ENCODE results near the gene CFI. TPM values are rescaled to one million over a fixed set of nuclear protein-coding genes. Genes with fewer than 3 reads are reported as not detected.

Gene CFI
- total RNA-seq, 4 donors from 2014 or later: 1.1 to 6.0 (median 2.8) TPM

DNA sequence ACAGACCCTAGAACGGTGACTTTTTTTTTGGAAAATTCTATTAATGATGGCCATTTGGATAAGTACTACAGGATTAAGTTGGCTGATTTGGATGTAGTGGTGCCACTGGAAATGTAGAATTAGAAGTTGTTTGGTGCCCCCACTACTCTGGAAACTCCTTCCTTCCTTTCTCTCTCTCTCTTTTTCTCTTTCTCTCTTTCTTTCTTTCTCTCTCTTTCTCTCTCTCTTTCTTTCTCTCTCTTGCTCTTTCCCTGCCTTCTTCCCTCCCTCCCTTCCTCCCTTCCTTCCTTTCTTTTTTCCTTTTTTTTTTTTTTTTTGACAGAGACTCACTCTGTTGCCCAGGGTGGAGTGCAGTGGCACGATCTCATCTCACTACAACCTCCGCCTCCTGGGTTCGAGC is 16.5 kb upstream of the CFI start:
- DNase-seq (ENCODE audit: low spot score in 2 of 2): no peak
- 90 to 96% methylated on average over 4 of the region's 4 CpGs for WGBS, 2 donors
- H3K4me3 ChIP-seq (ENCODE audit: low read depth, poor library complexity, severe bottlenecking): no peak overlapping the region
- TF ChIP-seq POLR2A (IDR thresholded peaks at IDR 0.05): no peak
- TF ChIP-seq, protein P1, sequence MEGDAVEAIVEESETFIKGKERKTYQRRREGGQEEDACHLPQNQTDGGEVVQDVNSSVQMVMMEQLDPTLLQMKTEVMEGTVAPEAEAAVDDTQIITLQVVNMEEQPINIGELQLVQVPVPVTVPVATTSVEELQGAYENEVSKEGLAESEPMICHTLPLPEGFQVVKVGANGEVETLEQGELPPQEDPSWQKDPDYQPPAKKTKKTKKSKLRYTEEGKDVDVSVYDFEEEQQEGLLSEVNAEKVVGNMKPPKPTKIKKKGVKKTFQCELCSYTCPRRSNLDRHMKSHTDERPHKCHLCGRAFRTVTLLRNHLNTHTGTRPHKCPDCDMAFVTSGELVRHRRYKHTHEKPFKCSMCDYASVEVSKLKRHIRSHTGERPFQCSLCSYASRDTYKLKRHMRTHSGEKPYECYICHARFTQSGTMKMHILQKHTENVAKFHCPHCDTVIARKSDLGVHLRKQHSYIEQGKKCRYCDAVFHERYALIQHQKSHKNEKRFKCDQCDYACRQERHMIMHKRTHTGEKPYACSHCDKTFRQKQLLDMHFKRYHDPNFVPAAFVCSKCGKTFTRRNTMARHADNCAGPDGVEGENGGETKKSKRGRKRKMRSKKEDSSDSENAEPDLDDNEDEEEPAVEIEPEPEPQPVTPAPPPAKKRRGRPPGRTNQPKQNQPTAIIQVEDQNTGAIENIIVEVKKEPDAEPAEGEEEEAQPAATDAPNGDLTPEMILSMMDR (IDR thresholded peaks at IDR 0.05): no peak
- intact Hi-C loops (cut with DNase I; ENCODE audit: low total_unique reads): loop anchor here (10.0 kb wide), 1 partner anchor 383 kb away; the partner anchor contains the start of gene SEC24B

DNA sequence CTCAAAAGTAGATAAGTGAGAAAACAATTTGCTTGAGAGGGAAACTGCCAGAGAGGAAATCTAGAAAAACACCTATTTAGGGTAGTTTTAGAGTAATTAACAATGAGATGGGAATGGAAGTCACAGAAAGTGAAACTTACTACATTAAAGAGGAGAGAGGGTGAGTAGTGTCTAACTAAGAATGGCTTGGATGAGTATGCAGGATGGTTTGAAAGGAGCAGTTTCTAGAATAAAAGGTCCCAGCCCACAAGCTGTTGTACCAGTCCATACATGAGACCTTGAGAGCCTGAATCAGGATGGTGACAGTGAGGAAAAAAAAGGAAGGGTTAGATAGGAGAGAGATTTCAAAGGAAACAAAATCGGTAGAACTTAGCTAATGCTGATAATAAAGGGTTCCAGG is 15.1 kb upstream of the CFI start:
- 57 to 59% methylated on average over 1 of the region's 1 CpG for WGBS, 2 donors
- no peak overlapping the region for H3K4me3 ChIP-seq (ENCODE audit: low read depth, poor library complexity, severe bottlenecking)
- TF ChIP-seq POLR2A (IDR thresholded peaks at IDR 0.05): no peak
- TF ChIP-seq, protein P1 (IDR thresholded peaks at IDR 0.05): no peak
- no peak for DNase-seq (ENCODE audit: low spot score in 2 of 2)
- intact Hi-C loops (cut with DNase I; ENCODE audit: low total_unique reads): loop anchor here (10.0 kb wide), 1 partner anchor 382 kb away; the partner anchor contains the start of gene SEC24B

DNA sequence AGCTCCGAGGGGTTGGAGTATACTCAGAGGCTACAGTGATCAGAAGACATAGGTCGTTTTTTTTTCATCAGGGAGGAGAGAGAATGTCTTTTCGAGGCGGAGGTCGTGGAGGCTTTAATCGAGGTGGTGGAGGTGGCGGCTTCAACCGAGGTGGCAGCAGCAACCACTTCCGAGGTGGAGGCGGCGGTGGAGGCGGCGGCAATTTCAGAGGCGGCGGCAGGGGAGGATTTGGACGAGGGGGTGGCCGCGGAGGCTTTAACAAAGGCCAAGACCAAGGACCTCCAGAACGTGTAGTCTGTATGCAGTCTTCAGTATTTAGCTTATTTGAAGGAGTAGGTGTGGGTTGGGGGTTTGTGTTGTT is 14.3 kb upstream of the CFI start:
- intact Hi-C loops (cut with DNase I; ENCODE audit: low total_unique reads): loop anchor here (10.0 kb wide), 1 partner anchor 381 kb away; the partner anchor contains the start of gene SEC24B
- 0% methylated on average over 19 of the region's 19 CpGs for WGBS, 2 donors
- peak in 1 of 2 donors; percentile 83 for DNase-seq (ENCODE audit: low spot score in 2 of 2)
- no peak for TF ChIP-seq POLR2A (IDR thresholded peaks at IDR 0.05)
- TF ChIP-seq, protein P1 (IDR thresholded peaks at IDR 0.05): no peak
- H3K4me3 ChIP-seq (ENCODE audit: low read depth, poor library complexity, severe bottlenecking): peak overlapping the region; percentile 63

DNA sequence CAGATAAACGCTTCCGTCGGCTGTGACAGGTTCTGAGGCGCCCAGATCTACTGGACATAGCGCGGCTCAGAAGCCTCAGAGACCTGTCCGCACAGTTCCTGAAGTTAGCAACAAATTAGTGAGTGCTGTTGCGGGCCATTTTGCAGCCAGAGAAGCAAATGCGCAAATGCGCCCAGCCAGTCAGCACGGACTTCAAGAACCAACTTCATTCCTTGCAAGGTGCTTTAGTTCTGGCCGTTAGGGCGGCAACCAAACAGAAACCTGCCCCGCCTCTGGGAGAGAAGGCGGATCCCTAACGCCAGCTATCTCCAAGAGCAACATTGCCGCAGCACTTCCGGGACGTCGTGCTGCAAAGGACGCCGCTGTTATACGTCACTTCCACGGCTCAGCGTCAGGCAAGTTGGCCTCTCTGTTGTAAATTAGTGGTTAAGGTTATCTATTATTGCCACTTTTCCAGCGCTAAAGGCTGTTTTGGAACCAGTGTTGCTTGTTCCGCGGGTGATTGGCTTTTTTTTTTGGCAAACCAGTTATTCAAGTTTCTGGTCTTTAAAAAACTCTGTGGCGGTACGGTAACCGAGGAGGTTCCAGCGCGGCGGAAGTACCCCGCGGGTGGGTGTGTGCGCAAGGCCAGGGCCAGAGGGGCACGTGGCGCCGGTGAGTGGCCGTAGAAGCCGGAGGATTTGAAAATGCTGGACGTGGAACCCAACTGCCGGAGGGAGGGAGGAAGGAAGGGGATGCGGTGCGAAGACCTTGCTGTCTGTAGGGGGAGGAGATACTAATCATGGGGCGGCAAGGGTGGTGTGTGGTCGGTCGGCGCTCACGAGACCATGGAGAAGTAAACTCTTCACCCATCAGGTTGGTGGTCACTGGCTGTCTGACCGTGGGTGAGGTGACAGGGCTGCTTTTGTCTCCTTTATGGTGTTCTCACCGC is 13.6 kb upstream of the CFI start, which contains the start of gene GAR1:
GAR1 (plus strand) TSS at position 612 of the 931 bp plus-strand sequence. CDS start 403 bp downstream, outside the sequence.
- TF ChIP-seq, protein P1 (IDR thresholded peaks at IDR 0.05): no peak
- no peak for TF ChIP-seq POLR2A (IDR thresholded peaks at IDR 0.05)
- DNase-seq (ENCODE audit: low spot score in 2 of 2): peak; percentile 91 to 97
- H3K4me3 ChIP-seq (ENCODE audit: low read depth, poor library complexity, severe bottlenecking): peak within 1 kb of the TSS; percentile 63
- intact Hi-C loops (cut with DNase I; ENCODE audit: low total_unique reads): loop anchor here (10.0 kb wide), 1 partner anchor 381 kb away; the partner anchor contains the start of gene SEC24B
- WGBS, 2 donors: 0 to 1% methylated on average over 53 of the region's 53 CpGs

DNA sequence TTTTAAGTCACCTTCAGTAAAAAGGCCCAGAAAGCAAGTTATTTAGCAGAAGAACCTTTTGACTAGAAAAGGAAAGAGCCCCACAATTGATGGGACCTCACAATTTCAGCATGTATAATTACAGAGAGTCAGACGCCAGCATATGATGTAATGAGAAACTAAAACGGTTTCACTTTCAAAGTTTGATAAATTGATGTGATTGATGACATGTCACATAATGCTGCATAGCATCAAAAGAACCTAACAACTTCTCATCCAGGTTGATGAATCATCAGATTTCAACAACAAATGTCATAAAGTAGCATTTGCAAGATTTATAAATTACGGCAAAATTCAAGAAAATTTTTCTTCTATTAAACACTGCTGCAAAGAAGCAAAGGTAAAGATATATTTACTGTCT is 9.9 kb upstream of the CFI start:
- intact Hi-C loops (cut with DNase I; ENCODE audit: low total_unique reads): loop anchor here (10.0 kb wide), 1 partner anchor 377 kb away; the partner anchor contains the start of gene SEC24B
- no peak overlapping the region for H3K4me3 ChIP-seq (ENCODE audit: low read depth, poor library complexity, severe bottlenecking)
- WGBS, 2 donors: 40 to 48% methylated on average over 3 of the region's 3 CpGs
- DNase-seq (ENCODE audit: low spot score in 2 of 2): no peak
- TF ChIP-seq POLR2A (IDR thresholded peaks at IDR 0.05): no peak
- TF ChIP-seq, protein P1 (IDR thresholded peaks at IDR 0.05): no peak

Data from lower leg skin (tissue), 4 donors.